Activated T-helper 9 cell treated with anti-CD3 and anti-CD28 coated beads, Interleukin-2, amount 50 U/mL, for 16 hours (primary cell): ENCODE measurements around the gene SRRM1.
"Not testable (repeated sequence)": the region's sequence is repeated elsewhere in the genome, so short reads cannot be mapped to it uniquely, and the experiment has no call there.

ENCODE experiments used
- DNase-seq: peaks from one replicate; pipeline ENCODE4 v3.0.0-alpha.2; 2020; ENCODE audit warnings: low read depth

The SRRM1 gene

DNA sequence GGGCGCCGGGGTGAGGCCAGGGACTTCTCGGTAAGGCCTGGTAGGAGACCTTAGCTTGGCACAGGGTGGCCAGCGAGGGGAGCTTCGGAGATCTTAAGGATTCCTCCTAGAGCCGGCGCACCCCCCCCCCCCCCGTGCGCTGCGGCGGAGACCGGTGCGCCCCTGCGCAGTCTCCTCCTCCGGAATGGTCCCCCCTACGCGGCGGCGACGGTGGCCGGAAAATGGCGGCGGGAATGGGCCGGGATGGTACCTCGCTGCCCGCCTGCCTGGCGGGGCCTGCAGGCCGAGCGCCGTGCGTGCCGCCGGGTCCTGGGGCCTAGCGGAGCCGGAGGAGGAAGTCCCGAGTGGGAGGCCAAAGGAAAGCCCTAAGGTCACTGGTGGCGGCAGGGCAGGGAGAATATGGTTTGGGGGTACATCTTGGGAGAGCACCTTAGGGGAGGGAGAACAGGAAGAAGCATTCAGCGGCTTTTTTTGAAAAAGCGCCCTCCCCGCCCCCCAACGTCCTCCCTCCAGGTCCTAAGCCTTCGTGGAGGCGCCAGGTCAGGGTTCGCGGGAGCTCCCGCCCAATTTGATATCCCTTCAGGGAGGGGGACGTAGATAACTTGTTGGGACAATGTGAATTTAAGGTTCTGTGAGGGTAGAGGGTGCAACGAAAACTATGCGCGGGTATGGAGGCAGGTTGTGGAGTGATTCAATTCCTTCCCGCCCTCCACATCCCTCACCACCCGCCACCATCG lies 429 bp downstream of the SRRM1 start:
- no peak for DNase-seq

DNA sequence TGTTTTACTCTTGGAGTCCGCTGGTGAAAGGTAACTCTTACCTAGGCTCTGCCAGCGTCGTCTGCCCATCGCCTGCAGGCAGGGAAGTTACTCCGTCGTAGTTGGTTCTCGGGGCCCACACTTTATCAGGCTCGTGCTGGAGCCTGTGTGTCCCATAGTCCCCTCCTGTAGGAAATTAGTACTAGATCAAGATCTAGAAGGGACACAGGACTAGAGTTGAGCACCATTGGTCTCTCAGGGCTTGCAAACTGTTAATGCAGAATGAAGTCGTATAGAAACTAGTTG lies 940 bp downstream of the SRRM1 start:
- DNase-seq = no peak

DNA sequence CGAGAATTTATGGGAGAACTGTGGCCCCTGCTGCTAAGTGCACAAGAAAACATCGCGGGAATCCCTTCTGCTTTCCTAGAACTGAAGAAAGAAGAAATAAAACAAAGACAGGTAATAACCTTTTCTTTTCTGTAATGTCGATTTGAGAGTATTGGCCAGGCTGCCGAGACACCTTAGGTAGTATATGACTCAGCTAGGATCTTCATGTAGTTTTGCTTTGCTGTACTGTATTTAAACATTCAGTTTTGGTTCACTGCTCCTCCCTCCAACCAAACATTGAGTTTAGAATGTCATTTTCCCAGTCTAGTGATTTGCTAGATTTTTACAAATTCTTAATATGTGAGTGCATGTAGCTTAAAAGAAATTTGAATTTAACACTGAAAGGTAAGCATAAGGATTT lies 5.8 kb downstream of the SRRM1 start:
- no peak for DNase-seq

DNA sequence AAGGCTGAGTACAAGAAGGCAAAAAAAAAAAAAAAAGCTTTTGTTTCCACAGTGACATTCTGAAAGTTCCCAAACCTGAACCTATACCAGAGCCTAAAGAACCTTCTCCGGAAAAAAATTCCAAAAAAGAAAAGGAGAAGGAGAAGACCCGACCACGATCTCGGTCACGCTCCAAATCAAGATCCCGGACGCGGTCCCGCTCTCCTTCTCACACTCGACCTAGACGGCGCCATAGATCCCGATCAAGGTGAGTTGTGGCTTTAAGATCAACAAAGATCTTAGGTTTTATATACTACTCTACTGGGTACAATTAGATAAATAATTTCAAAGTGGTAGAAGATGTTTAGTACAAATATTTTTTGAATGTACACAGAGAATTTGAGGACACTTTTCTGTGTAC lies 9.3 kb downstream of the SRRM1 start:
- no peak for DNase-seq

DNA sequence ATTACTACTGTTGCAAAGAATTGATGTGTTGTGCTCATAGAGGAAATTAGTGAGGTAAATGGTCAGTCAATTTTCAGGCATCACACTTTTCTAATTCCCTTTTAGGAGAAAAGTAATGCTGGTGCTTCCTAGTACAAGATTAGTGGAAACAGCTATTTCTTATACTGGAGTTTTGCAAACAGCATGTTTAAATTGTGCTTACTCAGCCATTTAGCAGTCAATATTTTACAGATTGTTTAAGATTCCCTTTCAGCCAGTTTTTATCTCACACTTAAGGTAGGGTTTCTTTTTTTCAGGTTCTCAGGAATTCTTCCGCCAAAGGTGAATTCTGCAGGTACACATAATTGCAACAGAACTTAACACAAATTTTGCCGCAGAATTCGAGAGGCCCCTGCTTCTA lies 10.9 kb downstream of the SRRM1 start:
- DNase-seq = no peak

DNA sequence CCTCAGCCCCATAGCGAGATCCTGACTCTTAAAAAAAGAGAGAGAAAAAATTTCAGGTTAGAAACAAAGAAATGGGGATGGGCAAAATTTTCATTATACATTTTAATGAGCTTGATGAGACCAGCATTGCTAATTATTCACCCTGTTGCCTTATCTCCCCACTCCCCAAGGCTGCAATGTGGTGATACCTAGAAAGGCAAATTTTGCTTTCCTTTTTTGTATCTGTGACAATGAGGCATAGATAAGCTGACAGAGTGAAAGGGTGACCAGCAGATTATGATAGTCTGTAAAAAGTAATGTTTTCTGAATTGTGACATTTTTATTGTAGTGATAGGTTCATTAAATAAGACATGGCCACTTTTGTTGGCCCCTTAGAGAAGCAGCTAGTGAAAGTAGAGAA lies 12.9 kb downstream of the SRRM1 start:
- DNase-seq = no peak

DNA sequence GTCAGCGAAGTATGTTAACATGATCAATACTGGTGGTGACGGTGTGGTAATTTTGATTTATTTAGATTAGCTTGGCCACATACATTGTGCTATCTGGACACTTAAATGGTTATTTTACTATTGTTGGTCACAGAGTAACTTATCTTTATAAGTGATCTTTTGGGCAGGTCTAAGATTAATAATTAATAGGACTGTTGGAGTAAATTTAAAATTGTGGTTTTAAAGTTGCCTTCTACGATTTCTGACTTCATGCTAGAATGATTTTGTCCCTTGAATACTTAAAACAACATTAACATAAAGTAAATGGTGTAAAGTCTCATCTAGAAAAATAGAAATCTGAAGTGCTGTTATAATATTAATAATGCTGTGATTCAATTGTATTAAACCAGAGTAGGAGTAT lies 14.7 kb downstream of the SRRM1 start:
- DNase-seq = no peak

DNA sequence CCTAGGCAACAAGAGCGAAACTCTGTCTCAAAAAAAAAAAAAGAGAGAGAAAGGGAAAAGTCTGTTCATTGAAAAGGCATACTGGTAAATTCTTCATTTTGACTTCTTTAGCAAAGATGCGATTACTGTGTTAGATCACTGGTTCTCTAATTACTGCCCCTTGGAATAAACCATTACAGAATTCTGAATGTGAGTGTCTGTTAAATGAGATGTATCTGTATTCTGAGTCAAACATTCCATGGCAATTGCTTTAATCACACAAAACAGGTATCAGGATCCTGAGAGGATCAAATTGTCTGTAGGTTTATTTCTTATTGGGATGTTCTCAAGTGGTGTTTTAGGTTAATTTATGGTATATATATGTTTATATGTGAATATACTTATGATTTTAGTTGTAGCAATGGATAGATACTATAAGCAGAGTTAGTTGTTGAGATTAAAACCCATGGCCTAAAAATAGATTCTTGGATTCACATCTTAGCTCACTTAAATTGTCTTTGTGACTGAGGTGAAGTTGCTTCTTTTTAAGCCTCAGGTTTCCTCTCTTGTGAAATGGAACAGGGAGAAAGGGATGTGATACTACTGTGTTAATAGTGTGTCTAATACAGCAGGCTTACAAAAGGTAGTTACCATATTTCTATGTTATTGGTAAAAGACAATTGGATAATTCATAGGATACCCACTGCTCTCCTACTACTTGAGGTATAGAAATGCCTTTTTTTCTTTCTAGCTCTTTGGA lies 16.2 kb downstream of the SRRM1 start:
- no peak for DNase-seq

DNA sequence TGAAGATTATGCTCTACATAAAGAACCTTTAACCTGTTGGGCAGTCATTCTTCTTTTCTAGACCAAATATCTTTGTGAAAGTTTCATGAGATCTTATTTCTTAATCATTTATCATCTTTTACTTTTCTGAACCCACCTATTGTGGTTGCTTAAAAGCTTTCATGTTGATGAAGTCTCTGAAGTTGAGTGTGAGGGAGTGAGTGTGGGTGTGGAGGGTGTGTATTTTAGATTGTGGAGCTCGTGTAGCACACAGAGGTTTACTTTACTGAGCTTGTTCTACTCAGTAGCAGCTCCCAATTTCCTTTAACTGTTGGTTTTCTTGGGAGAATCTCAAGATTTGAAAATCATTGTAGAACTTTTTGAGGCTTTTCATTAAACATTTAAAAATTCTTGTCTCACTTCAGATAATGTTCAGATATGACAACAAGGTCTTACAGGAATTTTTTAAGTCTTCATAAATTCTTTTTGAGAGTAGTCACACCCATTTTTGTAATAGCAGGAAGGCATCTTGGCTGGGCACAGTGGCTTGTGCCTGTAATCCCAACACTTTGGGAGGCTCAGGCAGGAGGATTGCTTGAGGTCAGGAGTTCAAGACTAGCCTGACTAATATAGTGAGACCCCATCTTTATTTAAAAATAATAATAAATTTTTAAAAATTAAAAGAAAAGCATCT lies 17.0 kb downstream of the SRRM1 start:
- DNase-seq = no peak

DNA sequence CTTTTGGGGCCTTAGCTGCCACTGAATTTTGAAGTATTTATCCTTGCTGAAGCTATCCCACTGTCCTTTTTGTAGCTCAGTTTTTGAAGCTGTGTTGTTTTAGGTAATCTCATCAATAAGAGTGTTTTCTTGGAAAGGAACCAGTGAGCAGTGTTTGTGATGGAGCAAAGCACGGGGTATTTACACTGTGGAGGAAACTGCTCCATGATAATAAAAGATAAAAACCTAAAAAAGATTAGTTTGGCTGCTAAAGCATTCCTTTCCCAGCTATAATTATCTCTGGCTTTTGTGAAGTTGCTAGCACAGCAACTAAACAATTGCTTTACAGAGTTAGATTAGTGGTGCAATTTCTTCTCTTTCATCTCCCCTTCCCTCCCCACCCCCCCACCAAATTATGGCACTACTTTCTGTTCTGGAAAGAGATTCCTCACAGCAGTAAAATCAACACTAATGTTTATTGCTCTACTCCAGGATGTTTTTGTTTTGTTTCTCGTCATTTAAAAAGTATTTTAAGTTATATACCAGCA lies 21.5 kb downstream of the SRRM1 start:
- DNase-seq = no peak

DNA sequence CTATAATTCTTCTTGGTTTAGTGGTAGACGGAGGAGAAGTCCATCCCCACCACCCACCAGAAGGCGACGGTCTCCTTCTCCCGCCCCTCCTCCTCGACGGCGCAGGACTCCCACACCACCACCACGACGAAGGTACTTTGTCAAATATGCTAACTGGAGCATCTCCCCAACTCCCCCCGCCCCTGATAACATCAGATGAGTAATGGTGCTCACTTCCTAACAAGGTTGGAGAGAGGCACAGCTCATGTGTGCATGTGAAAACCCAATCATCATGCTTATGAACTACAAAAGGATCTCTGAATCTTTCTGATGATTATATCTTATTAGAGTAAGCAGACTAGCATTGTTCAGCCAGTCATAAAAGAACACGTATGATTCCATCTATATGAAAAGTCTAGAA lies 23.7 kb downstream of the SRRM1 start:
- no peak for DNase-seq

DNA sequence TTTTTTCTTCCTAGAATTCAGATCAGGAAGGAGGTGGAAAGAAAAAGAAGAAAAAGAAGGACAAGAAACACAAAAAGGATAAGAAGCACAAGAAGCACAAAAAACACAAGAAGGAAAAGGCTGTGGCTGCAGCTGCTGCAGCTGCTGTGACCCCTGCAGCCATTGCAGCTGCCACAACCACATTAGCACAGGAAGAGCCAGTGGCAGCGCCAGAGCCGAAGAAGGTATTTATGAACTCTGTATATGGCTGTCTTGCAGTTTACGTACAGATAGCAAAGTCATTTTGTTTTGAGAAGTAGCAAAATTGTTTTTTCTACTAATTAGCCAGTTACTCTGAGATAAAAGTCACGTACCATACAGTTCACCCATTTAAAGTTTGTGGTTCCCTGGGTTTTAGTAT lies 28.3 kb downstream of the SRRM1 start:
- not testable (repeated sequence) for DNase-seq

DNA sequence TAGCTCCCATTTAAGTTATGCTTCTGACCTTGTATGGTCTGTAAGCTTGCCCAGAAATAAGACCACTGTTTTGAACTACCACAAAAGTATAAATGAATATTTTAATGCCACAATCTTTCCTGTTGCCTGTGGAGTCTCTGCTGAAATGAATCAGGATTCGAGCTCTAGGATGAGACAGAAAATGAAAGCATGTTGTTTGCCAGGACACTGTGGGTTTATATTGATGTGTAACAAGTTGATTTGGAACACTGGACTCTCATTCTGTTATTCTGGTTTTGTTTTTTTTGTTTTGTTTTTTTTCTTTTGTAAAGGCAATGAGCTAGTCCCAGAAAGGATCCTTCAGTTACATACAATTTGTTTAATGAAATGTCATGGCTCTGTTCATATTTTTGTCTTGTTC lies 29.6 kb downstream of the SRRM1 start:
- DNase-seq = not testable (repeated sequence)

DNA sequence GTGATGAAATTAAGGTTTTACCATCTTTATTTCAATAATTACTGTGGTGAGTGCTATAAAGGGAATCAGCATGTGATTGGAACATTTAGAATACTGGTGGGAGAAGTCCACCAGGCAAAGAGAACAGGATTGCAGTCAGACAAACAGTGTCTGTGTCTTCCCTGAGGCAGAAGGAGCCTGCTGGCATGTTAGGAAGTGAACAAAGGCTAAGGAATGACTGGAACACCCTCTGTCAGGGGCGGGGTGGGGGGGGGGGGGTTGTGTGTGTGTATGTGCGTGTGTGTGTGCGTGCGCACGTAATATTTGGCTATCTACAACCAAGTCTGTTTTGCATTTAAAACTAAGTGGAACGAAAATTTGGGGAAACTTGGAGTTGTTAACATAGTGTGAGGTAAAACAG lies 30.2 kb downstream of the SRRM1 start:
- no peak for DNase-seq

DNA sequence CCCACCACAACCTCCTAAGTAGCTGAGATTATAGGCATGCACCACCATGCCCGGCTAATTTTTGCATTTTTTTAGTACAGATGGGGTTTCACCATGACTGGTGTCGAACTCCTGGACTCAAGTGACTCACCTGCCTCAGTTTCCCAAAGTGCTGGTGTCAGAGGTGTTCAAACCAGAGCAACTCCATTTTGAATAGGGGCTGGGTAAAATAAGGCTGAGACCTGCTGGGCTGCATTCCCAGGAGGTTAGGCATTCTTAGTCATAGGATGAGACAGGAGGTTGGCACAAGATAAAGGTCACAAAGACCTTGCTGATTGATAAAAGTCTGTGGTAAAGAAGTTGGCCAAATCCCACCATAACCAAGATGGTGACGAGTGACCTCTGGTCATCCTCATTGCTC lies 35.3 kb downstream of the SRRM1 start:
- DNase-seq = not testable (repeated sequence)

DNA sequence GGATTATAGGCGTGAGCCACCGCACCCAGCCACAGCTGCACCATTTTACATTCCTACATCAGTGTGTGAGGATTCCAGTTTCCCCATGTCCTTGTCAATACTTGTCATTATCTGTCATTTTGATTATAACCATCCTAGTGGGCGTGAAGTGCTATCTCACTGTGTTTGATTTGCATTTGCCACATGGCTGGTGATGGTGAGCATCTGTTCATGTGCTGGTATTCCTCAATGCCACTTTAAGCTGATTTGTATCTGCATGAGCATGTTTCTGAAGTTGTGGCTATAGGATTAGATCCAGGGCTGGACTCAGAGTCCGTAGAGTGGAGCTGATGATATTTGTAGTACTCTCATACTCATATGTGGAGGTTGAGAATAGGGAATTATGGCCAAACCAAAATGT lies 36.6 kb downstream of the SRRM1 start:
- DNase-seq = no peak

DNA sequence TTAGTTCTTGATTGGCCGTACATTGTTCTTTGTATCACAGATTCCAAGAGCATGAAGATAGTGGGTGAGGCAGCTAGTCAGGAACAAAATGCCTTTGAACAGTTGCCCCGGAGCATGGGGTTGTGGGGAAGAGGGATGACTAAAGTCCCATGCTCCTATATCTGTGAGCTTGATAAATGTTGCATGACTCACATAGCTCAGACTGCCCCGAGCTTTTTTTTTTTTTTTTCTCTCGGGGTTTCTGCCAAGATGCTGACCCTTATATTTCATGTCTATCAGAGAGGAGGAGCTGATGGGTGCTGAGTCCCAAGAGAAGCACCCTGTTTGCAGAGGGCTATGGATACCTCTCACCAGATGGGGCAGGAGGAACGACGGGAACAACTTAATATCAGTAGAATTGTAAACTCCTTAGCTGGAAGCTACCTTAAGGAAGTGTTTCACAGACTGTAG lies 40.6 kb downstream of the SRRM1 start:
- no peak for DNase-seq

DNA sequence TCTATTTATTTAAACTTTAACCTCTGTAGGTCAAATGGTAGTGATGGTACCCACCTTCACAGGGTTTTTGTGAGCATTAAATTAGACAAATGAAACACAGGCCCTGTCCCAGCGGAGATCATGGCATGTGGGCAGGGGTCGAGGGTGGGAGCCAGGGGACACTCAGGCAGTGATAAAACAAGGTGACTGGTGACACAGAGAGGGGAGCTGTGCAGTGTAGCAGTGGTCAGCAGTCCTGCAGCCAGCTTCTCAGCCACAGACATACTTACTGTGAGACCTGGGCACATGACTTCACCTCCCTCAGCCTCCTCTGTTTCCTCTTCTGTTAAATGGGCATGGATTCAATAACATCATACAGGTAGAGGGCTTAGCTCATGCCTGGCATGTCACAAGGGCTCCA lies 44.9 kb downstream of the SRRM1 start:
- DNase-seq = no peak

DNA sequence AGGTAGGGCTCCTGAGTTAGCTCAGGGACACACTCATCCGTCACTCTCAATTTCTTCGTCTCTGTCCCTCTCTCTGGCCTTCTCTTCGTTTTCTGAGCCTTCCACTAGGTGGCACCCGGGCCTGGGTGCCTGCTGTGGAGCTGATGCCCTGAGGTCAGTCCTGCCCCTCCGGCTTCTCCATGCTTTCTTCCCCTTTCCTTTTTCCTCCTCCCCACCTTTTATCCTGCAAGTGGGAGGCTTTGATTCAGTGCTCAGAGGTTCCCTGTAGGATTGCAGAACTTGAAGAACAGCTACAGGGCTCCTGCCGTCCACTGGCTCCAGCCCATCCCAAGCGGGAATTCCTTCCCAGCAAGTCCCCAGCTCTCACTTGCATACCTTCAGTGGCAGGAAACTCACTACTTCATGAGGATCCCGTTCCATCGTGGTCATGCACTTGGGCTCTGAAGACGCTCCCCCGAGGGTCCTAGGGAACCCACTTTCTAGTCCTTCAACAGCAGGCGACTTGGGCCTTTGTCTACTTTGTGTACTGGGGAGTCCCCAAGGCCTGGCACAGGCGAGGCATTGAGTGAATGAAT lies 45.6 kb downstream of the SRRM1 start:
- DNase-seq = peak; percentile 26

DNA sequence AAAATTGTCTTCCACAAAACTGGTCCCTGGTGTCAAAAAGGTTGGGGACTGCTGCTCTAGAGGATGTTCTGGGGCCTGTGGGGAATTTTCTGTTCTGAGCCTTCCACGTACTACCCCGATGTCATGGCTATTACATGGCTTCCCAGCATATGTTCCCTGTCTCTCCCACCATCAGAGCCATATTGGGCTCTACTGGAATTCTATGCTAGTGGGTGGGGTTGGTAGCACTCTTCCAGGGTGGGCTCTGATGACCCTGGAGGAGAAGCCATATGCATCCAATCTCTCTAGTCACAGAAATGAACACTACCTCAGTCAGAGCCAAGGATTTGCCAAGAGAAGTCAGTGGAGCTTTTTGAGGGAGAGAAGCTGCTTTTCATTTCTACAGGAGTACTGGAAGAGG lies 47.9 kb downstream of the SRRM1 start:
- DNase-seq = no peak

DNA sequence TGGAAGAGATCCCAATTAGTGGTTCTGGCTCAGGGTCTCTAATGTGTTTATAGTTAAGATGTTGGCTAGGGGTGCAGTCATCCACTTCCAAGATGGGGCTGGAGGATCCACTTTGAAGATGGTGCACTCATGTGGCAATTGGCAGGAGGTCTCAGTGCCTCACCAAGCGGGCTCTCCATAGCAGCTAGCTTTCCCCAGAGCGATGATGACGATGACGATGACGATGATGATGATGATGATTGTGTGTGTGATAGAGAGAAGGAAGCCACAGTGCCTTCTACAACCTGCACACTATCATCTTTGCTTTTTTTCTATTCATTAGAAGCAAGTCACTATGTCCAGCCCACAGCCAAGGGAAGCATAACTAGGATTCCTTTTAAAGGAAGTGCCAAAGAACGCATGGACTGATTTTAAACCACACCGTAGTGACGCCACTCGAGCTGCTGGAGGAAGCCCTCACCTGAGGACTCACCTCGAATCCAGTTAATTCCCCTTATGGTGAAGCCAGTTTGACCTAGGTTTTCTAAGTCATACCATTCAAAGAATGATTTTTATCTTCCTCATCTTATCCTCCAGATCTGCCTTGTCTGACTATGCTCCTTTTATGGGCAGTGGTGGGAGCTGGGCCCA lies 49.4 kb downstream of the SRRM1 start:
- DNase-seq = no peak

DNA sequence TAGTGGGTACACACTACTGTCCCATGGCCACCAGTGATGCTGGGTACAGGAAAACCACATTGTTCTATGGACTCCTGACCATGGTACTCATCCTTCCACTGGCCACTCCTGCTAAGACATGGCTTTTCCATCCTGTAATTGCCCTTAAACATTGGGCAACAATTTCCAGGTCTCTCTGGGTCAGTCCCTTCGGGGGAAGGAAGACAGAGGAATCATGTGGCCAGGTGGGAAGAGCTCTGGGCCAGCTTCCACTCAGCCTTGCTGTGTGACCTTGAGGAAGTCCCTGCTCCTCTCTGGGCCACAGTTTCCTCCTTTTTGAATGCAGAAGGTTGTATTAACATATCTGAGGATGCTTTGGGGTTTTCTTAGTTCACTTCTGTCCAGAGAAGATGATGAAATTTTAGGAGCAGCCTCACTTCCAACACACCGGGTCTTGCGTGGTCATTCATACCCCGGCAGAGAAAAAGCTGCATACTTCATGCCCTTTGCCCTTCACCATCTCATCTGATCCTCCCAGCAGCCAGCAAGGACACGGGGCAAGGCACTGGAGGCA lies 50.8 kb downstream of the SRRM1 start:
- DNase-seq = no peak
